Upper lobe of right lung (tissue), 1 donor: ENCODE measurements around the gene NELFB. TPM values are rescaled to one million over a fixed set of nuclear protein-coding genes. Genes with fewer than 3 reads are reported as not detected.

ENCODE experiments used
- ATAC-seq: fragments of 200-7000 bp; cut with Tn5 transposase; one replicate; pipeline ENCODE4 v1.9.1; 2020; ENCODE audit warnings: mild to moderate bottlenecking, moderate library complexity
- DNase-seq: peaks from one replicate; pipeline ENCODE4 v3.0.0-alpha.2; 2020
- H3K27ac ChIP-seq: fragments of 200-600 bp; one replicate; pipeline ENCODE4 v1.8.0; 2022
- H3K27me3 ChIP-seq: fragments of 200-600 bp; one replicate; pipeline ENCODE4 v1.8.0; 2022; ENCODE audit warnings: mild to moderate bottlenecking
- H3K36me3 ChIP-seq: fragments of 200-600 bp; one replicate; pipeline ENCODE4 v1.8.0; 2022
- H3K4me1 ChIP-seq: fragments of 200-600 bp; one replicate; pipeline ENCODE4 v1.8.0; 2022
- H3K4me3 ChIP-seq: fragments of 200-600 bp; one replicate; pipeline ENCODE4 v1.8.0; 2022; ENCODE audit warnings: mild to moderate bottlenecking
- H3K9me3 ChIP-seq: fragments of 200-600 bp; one replicate; pipeline ENCODE4 v1.8.0; 2022
- CTCF ChIP-seq: fragments of 200-600 bp; IDR thresholded peaks from one replicate; pipeline ENCODE4 v1.8.0; 2022; ENCODE audit warnings: antibody characterized with exemption
- intact Hi-C: fragments of 100-400 bp; cut with DNase I; formaldehyde crosslinking; loops from one replicate; pipeline ENCODE4 v1.11.0; 2022
- total RNA-seq: library from RNA; stranded (reverse); fragmentation: NEBNext Ultra II Directional; extraction: Animal tissue kit (Norgen Biotek cat#: 25700); gene quantifications from one replicate; pipeline ENCODE4 v1.2.1, GENCODE V29; 2021
- donor health status: DM: no; HTN: yes; CAD: no; lungs with severe emphysema.

The NELFB gene
- total RNA-seq, 1 donor from 2014 or later = 47.2 TPM

DNA sequence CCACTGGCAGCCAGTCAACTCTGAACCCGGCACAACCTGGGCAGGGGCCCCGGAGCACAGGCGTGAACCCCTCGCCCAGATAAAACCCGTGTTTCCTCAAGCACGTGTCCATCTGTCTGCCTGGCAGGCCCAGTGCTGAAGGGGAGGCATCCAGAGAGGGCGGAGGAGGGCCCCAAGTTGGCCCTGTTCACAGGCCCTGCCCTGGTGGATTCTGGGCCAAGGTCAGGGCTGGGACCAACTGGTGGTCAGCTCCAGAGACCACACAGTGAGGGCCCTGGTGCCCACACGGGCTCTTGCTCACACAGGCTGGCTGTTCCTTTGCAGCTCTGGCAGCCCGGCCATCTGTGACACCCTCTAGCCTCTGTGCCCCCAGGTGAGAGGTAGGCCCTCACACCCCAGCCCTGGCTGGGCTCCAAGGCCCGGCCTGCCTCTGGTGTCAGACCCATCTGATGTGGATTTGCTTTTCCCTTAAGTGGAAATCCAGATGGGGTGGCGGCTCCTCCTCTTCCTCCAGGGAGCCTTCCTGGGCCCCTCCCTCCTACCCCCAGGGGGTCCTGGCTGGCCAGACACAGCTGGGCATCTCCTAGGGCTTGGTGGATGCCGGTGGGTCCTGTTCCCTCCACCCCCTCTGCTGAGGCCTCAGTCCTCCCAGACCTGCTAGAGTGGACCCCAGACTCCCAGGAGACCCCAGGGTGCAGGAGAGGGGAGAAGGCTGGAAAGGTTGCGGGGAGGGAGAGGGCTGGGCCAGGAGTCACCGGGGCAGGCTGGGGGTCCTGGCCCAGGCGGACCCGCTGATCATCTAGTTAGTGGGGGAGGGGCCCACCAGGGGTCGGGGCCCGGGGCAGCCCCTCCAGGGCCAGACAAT, 4.6 kb upstream of the NELFB start:
- Histone ChIP-seq H3K27ac (no peak overlapping the region), H3K4me3 (no peak overlapping the region), H3K27me3 (no peaks in the 10 kb centered on the region), H3K4me1 (peaks cover 12% of the 10 kb centered on the region), H3K36me3 (no peaks in the 10 kb centered on the region), H3K9me3 (no peaks in the 10 kb centered on the region)
- intact Hi-C loops = no loop called here
- DNase-seq = no peak
- TF ChIP-seq CTCF = no peak
- no peak for ATAC-seq

GRCh38 chr9:137251194-137251461, 4.0 kb upstream of the NELFB start, which contains the start of gene STPG3:
STPG3 (plus strand) TSS chr9:137251286; CDS start chr9:137251287, 1 bp downstream.
- Histone ChIP-seq H3K9me3 (no peaks in the 10 kb centered on the region), H3K27me3 (no peaks in the 10 kb centered on the region), H3K27ac (no peak within 1 kb of the TSS), H3K4me3 (no peak within 1 kb of the TSS), H3K36me3 (no peaks in the 10 kb centered on the region), H3K4me1 (peaks cover 15% of the 10 kb centered on the region)
- intact Hi-C loops = no loop called here
- ATAC-seq (no peak), DNase-seq (no peak)
- no peak for TF ChIP-seq CTCF

- H3K36me3 ChIP-seq = peaks cover 5% of the 10 kb centered on the region
- peaks cover 20% of the 10 kb centered on the region for H3K4me1 ChIP-seq
- intact Hi-C loops = no loop called here
- ATAC-seq (no peak), DNase-seq (no peak)
- H3K9me3 ChIP-seq = no peaks in the 10 kb centered on the region
- H3K4me3 ChIP-seq = no peak overlapping the region
- no peak for TF ChIP-seq CTCF
- H3K27ac ChIP-seq = no peak overlapping the region
- H3K27me3 ChIP-seq = no peaks in the 10 kb centered on the region
Observed at GRCh38 chr9:137251490-137252268, 3.4 kb upstream of the NELFB start.

- Histone ChIP-seq H3K9me3 (no peaks in the 10 kb centered on the region), H3K27ac (no peak overlapping the region), H3K36me3 (peaks cover 10% of the 10 kb centered on the region), H3K4me3 (no peak overlapping the region), H3K27me3 (no peaks in the 10 kb centered on the region), H3K4me1 (peaks cover 16% of the 10 kb centered on the region)
- ATAC-seq (no peak), DNase-seq (no peak)
- TF ChIP-seq CTCF = no peak
- intact Hi-C loops = no loop called here
Observed at GRCh38 chr9:137252555-137253506, 2.3 kb upstream of the NELFB start.
